ENCODE results near the gene CSPG4. TPM values are rescaled to one million over a fixed set of nuclear protein-coding genes. Genes with fewer than 3 reads are reported as not detected.

The CSPG4 gene
- total and polyA plus RNA-seq, 2 of the 13 experiments (the other 11 are each of a cell fraction or from before 2014, with no cell fraction given), result 0.01 to 0.04 TPM

DNA sequence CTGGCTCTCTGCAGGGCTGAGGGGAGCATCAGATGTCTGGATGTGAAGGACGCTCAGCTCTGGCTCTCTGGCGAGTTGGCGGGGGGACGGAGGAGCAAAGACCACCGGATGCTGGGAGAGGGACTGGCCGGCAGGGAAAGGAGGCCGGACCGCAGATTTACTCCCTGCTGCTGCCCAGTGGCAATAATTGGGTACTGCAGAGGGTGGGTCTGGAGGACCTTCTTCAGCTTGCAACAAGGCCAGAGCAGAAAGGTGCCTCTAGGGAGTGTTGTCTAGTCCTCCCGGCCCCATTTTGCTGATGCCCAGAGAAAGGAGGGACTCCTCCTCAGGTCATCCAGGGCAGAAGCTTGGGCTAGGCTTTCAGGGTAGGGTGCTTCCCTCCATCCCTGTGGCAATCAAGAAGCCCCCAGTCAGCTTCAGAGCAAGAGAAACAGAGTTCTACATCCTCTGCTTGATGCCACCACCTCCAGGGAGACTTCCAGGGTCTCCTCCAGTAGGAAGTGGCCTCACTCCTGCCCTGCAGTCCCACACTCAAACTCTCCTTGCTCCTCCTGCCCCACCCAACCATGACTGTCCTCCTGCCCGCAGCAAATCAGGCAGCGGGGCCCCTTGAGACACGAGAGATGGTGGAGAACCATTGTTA is 20.3 kb upstream of the CSPG4 start (continued):
- TF ChIP-seq, protein P1, sequence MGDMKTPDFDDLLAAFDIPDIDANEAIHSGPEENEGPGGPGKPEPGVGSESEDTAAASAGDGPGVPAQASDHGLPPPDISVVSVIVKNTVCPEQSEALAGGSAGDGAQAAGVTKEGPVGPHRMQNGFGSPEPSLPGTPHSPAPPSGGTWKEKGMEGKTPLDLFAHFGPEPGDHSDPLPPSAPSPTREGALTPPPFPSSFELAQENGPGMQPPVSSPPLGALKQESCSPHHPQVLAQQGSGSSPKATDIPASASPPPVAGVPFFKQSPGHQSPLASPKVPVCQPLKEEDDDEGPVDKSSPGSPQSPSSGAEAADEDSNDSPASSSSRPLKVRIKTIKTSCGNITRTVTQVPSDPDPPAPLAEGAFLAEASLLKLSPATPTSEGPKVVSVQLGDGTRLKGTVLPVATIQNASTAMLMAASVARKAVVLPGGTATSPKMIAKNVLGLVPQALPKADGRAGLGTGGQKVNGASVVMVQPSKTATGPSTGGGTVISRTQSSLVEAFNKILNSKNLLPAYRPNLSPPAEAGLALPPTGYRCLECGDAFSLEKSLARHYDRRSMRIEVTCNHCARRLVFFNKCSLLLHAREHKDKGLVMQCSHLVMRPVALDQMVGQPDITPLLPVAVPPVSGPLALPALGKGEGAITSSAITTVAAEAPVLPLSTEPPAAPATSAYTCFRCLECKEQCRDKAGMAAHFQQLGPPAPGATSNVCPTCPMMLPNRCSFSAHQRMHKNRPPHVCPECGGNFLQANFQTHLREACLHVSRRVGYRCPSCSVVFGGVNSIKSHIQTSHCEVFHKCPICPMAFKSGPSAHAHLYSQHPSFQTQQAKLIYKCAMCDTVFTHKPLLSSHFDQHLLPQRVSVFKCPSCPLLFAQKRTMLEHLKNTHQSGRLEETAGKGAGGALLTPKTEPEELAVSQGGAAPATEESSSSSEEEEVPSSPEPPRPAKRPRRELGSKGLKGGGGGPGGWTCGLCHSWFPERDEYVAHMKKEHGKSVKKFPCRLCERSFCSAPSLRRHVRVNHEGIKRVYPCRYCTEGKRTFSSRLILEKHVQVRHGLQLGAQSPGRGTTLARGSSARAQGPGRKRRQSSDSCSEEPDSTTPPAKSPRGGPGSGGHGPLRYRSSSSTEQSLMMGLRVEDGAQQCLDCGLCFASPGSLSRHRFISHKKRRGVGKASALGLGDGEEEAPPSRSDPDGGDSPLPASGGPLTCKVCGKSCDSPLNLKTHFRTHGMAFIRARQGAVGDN (CRISPR knock-in tag; IDR thresholded peaks at IDR 0.05), result peak; percentile 42; the same call in 1 of the 2 replicates
- TF ChIP-seq SMC3 (IDR thresholded peaks at IDR 0.05; ENCODE audit: low read length), result peak; percentile 69
- no peak for TF ChIP-seq ZNF234 (CRISPR knock-in tag; conservative IDR thresholded peaks at IDR 0.05)
- no peak for TF ChIP-seq ZC3H4 (CRISPR knock-in tag; IDR thresholded peaks at IDR 0.05; ENCODE audit: borderline replicate concordance)
- 0 out of 2 replicates have a peak, but pooled peaks have one; percentile 6 for TF ChIP-seq ZNF768 (CRISPR knock-in tag; IDR thresholded peaks at IDR 0.05)
- TF ChIP-seq, protein P2, sequence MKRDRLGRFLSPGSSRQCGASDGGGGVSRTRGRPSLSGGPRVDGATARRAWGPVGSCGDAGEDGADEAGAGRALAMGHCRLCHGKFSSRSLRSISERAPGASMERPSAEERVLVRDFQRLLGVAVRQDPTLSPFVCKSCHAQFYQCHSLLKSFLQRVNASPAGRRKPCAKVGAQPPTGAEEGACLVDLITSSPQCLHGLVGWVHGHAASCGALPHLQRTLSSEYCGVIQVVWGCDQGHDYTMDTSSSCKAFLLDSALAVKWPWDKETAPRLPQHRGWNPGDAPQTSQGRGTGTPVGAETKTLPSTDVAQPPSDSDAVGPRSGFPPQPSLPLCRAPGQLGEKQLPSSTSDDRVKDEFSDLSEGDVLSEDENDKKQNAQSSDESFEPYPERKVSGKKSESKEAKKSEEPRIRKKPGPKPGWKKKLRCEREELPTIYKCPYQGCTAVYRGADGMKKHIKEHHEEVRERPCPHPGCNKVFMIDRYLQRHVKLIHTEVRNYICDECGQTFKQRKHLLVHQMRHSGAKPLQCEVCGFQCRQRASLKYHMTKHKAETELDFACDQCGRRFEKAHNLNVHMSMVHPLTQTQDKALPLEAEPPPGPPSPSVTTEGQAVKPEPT (CRISPR knock-in tag; IDR thresholded peaks at IDR 0.05; ENCODE audit: low read depth), result 0 out of 2 replicates have a peak, but pooled peaks have one; percentile 52
- no peak for TF ChIP-seq ZNF329 (CRISPR knock-in tag; IDR thresholded peaks at IDR 0.05; ENCODE audit: low read depth)
- TF ChIP-seq BCLAF1 (IDR thresholded peaks at IDR 0.05), result no peak
- TF ChIP-seq, protein P3, sequence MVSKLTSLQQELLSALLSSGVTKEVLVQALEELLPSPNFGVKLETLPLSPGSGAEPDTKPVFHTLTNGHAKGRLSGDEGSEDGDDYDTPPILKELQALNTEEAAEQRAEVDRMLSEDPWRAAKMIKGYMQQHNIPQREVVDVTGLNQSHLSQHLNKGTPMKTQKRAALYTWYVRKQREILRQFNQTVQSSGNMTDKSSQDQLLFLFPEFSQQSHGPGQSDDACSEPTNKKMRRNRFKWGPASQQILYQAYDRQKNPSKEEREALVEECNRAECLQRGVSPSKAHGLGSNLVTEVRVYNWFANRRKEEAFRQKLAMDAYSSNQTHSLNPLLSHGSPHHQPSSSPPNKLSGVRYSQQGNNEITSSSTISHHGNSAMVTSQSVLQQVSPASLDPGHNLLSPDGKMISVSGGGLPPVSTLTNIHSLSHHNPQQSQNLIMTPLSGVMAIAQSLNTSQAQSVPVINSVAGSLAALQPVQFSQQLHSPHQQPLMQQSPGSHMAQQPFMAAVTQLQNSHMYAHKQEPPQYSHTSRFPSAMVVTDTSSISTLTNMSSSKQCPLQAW (CRISPR knock-in tag; IDR thresholded peaks at IDR 0.05), result peak; percentile 53; the same call in 1 of the 2 replicates
- TF ChIP-seq IRX3 (CRISPR knock-in tag; IDR thresholded peaks at IDR 0.05; ENCODE audit: borderline replicate concordance, low read depth), result no peak
- TF ChIP-seq ONECUT2 (CRISPR knock-in tag; IDR thresholded peaks at IDR 0.05), result no peak
- TF ChIP-seq MTA1 (CRISPR knock-in tag; IDR thresholded peaks at IDR 0.05; ENCODE audit: borderline replicate concordance), result 0 out of 2 replicates have a peak, but pooled peaks have one; percentile 44
- peak; percentile 58; the same call in 1 of the 2 replicates for TF ChIP-seq KDM2A (CRISPR knock-in tag; IDR thresholded peaks at IDR 0.05; ENCODE audit: borderline replicate concordance, low read depth)
- TF ChIP-seq, protein P4, sequence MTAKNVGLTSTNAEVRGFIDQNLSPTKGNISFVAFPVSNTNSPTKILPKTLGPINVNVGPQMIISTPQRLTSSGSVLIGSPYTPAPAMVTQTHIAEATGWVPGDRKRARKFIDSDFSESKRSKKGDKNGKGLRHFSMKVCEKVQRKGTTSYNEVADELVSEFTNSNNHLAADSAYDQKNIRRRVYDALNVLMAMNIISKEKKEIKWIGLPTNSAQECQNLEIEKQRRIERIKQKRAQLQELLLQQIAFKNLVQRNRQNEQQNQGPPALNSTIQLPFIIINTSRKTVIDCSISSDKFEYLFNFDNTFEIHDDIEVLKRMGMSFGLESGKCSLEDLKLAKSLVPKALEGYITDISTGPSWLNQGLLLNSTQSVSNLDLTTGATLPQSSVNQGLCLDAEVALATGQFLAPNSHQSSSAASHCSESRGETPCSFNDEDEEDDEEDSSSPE (CRISPR knock-in tag; IDR thresholded peaks at IDR 0.05), result no peak
- no peak for TF ChIP-seq IKZF4 (CRISPR knock-in tag; IDR thresholded peaks at IDR 0.05; ENCODE audit: borderline replicate concordance, low read depth, not compliant biosample characterization)
- no peak for TF ChIP-seq TRIM24 (CRISPR knock-in tag; IDR thresholded peaks at IDR 0.05)
- TF ChIP-seq ELF3 (CRISPR knock-in tag; IDR thresholded peaks at IDR 0.05), result no peak

Measured in HepG2 (cell line).